HG02943 (cell line): Measurements from ENCODE around the gene KRT3.

Source experiments
- ATAC-seq: cut with Tn5 transposase; IDR thresholded peaks from one replicate; pipeline ENCODE4 v1.9.1; 2021; ENCODE audit warnings: mild to moderate bottlenecking, low read depth, moderate library complexity; ENCODE audit not compliant: unreplicated experiment

The KRT3 gene

DNA sequence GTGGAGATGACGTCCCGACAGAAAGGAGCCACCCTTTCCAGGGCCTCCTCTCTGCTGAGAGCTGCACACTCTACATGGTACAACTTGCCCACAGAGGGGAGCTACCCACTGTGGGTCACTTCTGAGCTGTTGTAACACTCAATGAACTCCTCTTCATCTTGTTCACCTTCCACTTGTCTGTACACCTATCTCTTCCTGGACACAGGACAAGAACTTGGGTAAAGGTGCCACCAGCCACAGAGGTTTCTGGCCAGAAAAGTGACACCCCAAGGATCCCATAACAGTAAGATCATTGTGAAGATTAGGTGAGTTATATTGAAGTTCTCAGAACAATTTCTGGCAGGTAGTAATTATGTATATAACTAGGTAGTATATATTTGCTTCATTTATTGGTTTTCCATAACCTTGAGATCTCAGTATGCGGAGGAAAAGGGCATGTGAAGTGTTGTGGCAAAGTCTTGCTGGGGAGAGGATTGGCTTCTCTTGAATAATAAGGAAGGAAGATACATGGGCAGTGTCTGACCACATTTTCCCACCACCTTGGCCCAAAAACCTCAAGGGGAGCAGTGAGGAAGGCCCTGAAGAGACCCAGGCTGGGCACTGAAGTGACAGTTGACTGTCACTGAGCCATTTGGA lies 53.0 kb downstream of the KRT3 start:
- ATAC-seq, result no peak

DNA sequence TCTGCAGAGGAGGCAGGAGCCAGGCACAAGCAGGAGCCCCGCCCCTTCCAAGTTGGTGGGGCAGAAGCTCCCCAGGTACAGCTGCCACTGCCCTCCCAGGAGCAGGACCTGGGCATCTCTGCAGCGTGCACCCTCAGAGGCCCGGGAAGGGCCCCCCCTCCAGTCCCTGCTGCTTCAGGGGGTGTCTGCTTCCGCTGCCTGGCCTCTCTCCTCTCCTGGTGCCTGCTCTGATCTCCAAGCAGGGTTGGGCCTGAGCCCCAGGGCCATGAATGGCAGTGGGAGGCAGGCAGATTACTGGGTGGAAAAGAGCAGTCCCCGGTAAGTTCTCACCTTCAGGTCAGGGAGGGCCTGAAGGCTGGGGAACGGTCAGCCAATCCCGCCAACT lies 53.7 kb downstream of the KRT3 start:
- ATAC-seq, result no peak

- ATAC-seq, result no peak
Measured at GRCh38 chr12:52741375-52742195, 54.3 kb downstream of the KRT3 start.

- ATAC-seq, result no peak
Measured at GRCh38 chr12:52740584-52740983, 55.3 kb downstream of the KRT3 start.

GRCh38 chr12:52739963-52740362 lies 56.0 kb downstream of the KRT3 start:
- no peak for ATAC-seq
